ENCODE results near the gene PANK3. TPM values are rescaled to one million over a fixed set of nuclear protein-coding genes. Genes with fewer than 3 reads are reported as not detected.

The PANK3 gene
- total RNA-seq, result 100 to 1,000 TPM; 114 to 190 TPM

DNA sequence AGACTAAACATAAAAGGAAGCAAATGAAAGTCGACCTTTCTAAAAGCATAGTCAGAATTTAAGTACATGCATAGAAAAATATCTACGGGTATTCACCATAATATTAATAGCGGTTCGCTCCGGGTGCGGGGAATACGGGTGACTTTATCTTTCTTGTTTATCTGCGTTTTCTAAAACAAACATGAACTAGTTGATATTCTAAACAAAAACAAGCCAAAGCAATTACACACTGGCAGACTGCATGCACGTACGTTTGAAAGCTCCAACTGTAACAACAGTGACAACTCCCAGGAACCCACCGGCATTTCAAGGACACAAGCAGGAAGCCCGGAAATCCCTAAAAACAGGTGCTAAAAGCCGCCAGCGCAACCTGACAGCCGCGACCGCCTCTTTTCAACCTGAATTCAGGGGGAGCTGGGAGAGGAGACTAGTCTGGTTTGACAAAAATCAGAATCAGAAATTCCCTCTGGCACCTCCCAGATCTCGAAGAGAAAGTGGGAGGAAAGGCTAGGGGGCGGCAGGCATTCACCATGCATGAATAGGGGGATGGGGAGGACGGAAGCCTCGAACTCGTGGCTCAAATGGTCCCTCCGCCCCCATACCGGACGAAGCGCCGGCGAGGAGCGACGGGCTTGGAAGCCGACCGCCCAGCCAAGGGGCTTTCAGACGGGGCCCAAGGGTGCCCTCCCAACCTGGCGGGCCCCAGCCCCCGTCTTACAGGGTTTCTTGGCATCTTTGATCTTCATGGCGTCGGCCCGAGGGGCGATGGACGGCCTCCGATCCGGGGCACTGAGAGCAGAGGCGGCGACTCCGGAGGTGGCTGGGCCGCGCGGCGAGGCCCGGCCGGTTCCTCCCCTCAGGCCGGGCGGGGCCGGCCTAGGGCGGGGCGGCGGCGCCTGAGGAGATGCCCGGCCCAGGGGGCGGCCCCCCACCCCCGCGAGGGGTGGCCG is at the start of gene PANK3:
Gene PANK3, minus strand, starts transcription at position 831 of the 950 bp plus-strand sequence. Its CDS starts 85 bp downstream, at position 746.
- no peaks in the 10 kb centered on the region for H3K36me3 ChIP-seq
- peak within 1 kb of the TSS; percentile 76 for H3K4me3 ChIP-seq
- no peaks in the 10 kb centered on the region for H3K27me3 ChIP-seq
- H3K9ac ChIP-seq (ENCODE audit: low read depth in 2 of 2, low read length in 2 of 2), result peak within 1 kb of the TSS; percentile 98 to 100
- peak; percentile 77 for DNase-seq
- H3K27ac ChIP-seq, result peak within 1 kb of the TSS; percentile 93
- H3K9me3 ChIP-seq, result no peaks in the 10 kb centered on the region
- intact Hi-C loops (cut with DNase I), result no loop called here
- TF ChIP-seq, protein P1, sequence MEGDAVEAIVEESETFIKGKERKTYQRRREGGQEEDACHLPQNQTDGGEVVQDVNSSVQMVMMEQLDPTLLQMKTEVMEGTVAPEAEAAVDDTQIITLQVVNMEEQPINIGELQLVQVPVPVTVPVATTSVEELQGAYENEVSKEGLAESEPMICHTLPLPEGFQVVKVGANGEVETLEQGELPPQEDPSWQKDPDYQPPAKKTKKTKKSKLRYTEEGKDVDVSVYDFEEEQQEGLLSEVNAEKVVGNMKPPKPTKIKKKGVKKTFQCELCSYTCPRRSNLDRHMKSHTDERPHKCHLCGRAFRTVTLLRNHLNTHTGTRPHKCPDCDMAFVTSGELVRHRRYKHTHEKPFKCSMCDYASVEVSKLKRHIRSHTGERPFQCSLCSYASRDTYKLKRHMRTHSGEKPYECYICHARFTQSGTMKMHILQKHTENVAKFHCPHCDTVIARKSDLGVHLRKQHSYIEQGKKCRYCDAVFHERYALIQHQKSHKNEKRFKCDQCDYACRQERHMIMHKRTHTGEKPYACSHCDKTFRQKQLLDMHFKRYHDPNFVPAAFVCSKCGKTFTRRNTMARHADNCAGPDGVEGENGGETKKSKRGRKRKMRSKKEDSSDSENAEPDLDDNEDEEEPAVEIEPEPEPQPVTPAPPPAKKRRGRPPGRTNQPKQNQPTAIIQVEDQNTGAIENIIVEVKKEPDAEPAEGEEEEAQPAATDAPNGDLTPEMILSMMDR (IDR thresholded peaks at IDR 0.05), result no peak
- H3K4me1 ChIP-seq, result peaks cover 6% of the 10 kb centered on the region

DNA sequence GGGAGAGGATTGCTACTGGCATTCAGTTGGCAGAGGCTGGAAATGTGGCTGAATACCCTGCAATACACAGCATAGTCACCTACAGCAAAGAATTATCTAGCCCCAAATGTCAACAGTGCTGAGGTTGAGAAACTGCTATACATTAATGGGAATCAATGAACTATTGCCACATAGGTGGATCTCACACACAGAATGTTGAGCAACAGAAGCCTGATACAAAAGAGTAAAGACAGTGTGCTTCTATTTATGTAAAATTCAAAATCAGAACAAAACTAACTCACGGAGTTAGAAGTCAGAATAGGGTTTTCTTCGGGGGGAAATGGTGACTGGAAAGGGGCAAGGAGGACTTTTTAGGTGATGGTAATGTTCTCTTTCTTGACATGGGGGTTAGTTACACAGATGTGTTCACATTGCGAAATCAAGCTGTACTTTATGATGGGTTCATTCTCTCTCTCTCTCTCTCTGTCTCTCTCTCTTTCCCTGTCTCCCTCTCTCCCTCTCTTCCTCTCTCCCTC is 45.7 kb upstream of the PANK3 start:
- TF ChIP-seq, protein P1 (IDR thresholded peaks at IDR 0.05), result no peak
- no peak overlapping the region for H3K9ac ChIP-seq (ENCODE audit: low read depth in 2 of 2, low read length in 2 of 2)
- no peak for DNase-seq
- H3K36me3 ChIP-seq, result no peaks in the 10 kb centered on the region
- no peak overlapping the region for H3K27ac ChIP-seq
- H3K9me3 ChIP-seq, result no peaks in the 10 kb centered on the region
- H3K4me3 ChIP-seq, result no peak overlapping the region
- no peaks in the 10 kb centered on the region for H3K27me3 ChIP-seq
- H3K4me1 ChIP-seq, result no peaks in the 10 kb centered on the region
- intact Hi-C loops (cut with DNase I), result no loop called here

DNA sequence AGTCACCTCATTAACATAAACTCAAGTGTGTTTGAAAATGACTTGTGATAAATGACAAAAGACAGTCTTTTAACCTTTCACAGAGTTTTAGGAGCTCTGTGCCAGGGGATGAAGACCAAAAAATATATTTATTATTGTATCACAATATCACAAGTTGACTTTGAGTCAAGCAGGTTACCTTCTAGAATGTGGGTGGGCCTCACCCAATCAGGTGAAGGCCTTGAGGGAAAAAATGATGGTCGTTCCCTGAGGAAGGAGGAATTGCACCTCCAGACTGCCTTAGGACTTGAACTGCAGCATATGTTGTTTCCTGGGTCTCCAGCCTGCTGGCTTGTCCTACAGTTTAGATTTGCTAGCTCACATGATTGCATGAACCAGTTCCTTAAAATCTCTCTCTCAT is 41.6 kb upstream of the PANK3 start:
- no peaks in the 10 kb centered on the region for H3K4me1 ChIP-seq
- intact Hi-C loops (cut with DNase I), result no loop called here

DNA sequence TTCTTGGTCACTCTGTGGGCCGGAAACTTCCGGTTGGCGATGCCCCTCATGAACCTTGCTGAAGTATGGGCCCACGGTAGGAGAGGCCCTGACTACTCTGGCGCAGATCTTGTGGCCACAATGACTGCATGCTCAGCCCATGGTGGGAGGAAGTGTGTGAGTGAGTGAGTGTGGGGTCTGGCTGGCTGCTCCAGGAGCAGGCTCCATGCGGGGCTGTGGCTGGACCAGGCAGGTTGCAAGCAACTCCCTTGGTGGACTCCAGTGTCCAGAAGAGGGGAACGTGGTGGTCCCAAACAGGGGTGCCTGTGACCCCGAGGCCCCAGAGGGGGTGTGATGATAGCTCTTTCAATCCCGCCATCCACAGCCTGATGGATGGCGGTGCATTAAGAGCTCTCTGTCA is 35.5 kb upstream of the PANK3 start:
- H3K4me1 ChIP-seq, result no peaks in the 10 kb centered on the region
- H3K36me3 ChIP-seq, result no peaks in the 10 kb centered on the region
- DNase-seq, result no peak
- no peaks in the 10 kb centered on the region for H3K9me3 ChIP-seq
- TF ChIP-seq, protein P1 (IDR thresholded peaks at IDR 0.05), result no peak
- H3K4me3 ChIP-seq, result no peak overlapping the region
- no peak overlapping the region for H3K27ac ChIP-seq
- intact Hi-C loops (cut with DNase I), result no loop called here
- H3K27me3 ChIP-seq, result no peaks in the 10 kb centered on the region
- H3K9ac ChIP-seq (ENCODE audit: low read depth in 2 of 2, low read length in 2 of 2), result no peak overlapping the region

More for the DNA sequence above, 41.6 kb upstream of the PANK3 start:
- Histone ChIP-seq H3K27ac (no peak overlapping the region), H3K36me3 (no peaks in the 10 kb centered on the region), H3K27me3 (no peaks in the 10 kb centered on the region), H3K9ac (ENCODE audit: low read depth in 2 of 2, low read length in 2 of 2) (no peak overlapping the region), H3K4me3 (no peak overlapping the region), H3K9me3 (no peaks in the 10 kb centered on the region)
- DNase-seq, result no peak
- TF ChIP-seq, protein P1 (IDR thresholded peaks at IDR 0.05), result no peak

DNA sequence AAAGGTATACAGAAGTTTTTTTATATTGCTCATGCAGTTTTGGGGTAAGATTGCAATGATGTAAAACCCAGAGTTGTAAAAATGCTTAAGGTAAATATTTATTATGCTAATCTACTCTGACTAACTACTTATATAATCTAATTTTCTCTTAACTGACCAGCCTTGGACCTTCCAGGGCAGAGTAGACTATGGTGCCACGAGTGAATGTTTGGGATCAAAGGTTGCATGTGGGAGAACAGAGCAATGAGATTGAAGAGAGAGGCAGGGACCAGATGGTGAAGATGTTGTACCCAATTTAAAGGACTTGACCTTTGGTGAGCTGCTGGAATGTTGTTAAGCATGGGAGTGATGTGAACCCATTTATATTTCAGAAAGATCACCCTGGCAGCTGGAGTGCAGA is 34.8 kb upstream of the PANK3 start:
- Histone ChIP-seq H3K36me3 (no peaks in the 10 kb centered on the region), H3K9me3 (no peaks in the 10 kb centered on the region), H3K4me3 (no peak overlapping the region), H3K4me1 (no peaks in the 10 kb centered on the region), H3K27ac (no peak overlapping the region), H3K9ac (ENCODE audit: low read depth in 2 of 2, low read length in 2 of 2) (no peak overlapping the region), H3K27me3 (no peaks in the 10 kb centered on the region)
- intact Hi-C loops (cut with DNase I), result no loop called here
- TF ChIP-seq, protein P1 (IDR thresholded peaks at IDR 0.05), result no peak
- DNase-seq, result peak; percentile 44

Measured in colonic mucosa (tissue), 4 donors.